T-helper 2 cell treated with Interferon-gamma antibody and Interleukin-4, amounts not matched to agents 5 μg/mL and 100 μg/mL, for 36 hours (primary cell): Measurements from ENCODE around the gene OSCP1.
"Not testable (repeated sequence)": the region's sequence is repeated elsewhere in the genome, so short reads cannot be mapped to it uniquely, and the experiment has no call there.

Experiments used
- DNase-seq: peaks from one replicate; pipeline ENCODE4 v3.0.0; 2021; ENCODE audit warnings: low spot score
- H3K27ac Mint-ChIP-seq: one replicate; pipeline ENCODE4 v1.8.0; 2021; ENCODE audit warnings: mild to moderate bottlenecking, mixed read lengths
- H3K27me3 Mint-ChIP-seq: one replicate; pipeline ENCODE4 v1.8.0; 2021; ENCODE audit warnings: low read depth, mixed read lengths
- H3K36me3 Mint-ChIP-seq: one replicate; pipeline ENCODE4 v1.8.0; 2021; ENCODE audit warnings: low read depth, mixed read lengths
- H3K4me1 Mint-ChIP-seq: one replicate; pipeline ENCODE4 v1.8.0; 2021; ENCODE audit warnings: low read depth, mixed read lengths
- H3K4me3 Mint-ChIP-seq: one replicate; pipeline ENCODE4 v1.8.0; 2022; ENCODE audit warnings: mild to moderate bottlenecking, moderate library complexity, mixed read lengths
- H3K9me3 Mint-ChIP-seq: one replicate; pipeline ENCODE4 v1.8.0; 2021; ENCODE audit warnings: mixed read lengths

The OSCP1 gene

DNA sequence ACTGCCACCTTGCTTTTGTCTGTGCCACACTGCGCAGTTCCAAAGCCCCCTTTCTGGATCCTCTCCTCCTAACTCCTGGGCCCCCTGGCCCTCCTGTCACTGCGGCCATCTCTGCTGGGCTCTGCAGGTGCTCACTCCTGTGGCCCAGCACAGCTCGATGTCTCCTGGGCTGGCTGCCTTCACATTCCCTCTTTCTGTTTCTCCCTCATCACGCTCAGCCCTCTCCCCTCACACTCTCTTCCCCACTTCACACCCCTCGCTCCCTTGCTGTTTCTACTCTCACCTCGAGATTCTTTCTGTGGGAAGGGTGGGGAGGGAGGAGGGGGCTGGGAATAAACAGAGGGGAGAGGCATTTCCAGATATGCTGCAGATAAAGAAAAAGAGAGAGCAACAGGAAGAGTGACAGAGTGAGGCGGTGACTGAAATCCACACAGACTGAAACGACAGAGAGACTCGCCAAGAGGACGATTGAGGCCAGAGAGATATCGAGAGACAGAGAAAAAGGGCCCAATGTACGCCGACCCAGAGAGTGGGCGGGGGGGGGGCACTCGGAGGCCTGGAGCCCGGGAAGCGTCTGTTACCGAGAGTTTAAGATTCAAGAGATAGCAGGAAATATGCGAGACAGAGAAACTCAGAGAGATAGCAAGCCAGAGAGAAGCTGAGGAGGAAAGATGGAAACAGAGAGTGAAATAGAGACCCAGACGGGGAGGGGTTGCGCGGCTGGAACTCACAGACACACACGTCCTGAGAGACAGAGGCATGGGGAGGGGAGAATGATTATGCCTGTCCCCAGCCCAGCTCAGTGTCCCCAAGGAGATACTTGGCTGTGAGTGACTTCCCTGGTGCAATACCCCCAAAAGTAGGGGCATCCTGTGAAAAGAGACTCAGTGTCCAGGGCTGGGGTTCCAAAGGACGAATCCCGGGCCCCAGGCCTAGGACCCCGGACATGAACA is 31.8 kb upstream of the OSCP1 start:
- peak overlapping the region; percentile 70 for H3K4me3 Mint-ChIP-seq
- H3K27me3 Mint-ChIP-seq = peaks cover 6% of the 10 kb centered on the region
- no peaks in the 10 kb centered on the region for H3K9me3 Mint-ChIP-seq
- H3K4me1 Mint-ChIP-seq = peaks cover 14% of the 10 kb centered on the region
- H3K27ac Mint-ChIP-seq = peak overlapping the region; percentile 69
- H3K36me3 Mint-ChIP-seq = no peaks in the 10 kb centered on the region
- no peak for DNase-seq

DNA sequence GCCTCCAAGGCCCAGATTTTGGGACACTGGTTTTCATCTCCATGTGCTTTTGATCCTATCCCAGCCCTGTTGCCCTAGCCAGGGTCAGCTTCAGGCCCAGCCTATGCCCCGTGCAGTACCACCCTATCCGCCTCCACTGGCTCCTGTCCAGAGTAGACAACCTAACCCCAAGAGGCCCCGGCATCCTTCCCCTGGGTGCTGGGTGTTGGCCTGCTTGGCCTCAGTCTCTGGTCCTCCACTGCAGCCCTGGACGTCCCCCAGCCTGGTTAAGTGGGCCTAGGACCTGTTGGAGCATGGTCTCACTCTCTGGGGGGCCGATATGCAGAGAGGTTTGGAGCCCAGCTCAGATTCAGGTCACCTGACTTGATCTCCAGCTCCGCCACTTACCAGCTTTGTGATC is 30.8 kb upstream of the OSCP1 start:
- H3K36me3 Mint-ChIP-seq = no peaks in the 10 kb centered on the region
- H3K4me1 Mint-ChIP-seq = peaks cover 14% of the 10 kb centered on the region
- no peak overlapping the region for H3K4me3 Mint-ChIP-seq
- DNase-seq = no peak
- peaks cover 6% of the 10 kb centered on the region for H3K27me3 Mint-ChIP-seq
- H3K27ac Mint-ChIP-seq = no peak overlapping the region
- no peaks in the 10 kb centered on the region for H3K9me3 Mint-ChIP-seq

DNA sequence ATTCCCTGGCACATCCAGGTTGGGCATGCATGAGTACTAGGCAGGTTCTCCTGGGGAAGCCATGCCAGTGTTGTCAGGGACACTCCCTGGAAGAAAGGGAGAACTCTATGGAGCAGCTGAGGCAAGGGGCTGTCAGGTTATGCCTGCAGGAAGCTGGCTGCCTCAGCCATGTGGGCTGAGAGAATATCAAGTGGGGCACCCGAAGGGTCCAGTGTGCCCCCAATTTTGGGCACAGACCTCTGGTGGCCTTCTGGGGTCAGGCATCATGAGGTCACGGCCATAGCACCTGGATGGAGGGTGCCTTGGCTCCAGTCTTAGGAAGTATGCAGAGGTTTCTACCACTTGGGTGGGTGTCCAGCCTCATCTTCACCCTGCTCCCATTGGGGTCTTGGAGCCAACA is 29.9 kb upstream of the OSCP1 start:
- H3K9me3 Mint-ChIP-seq = no peaks in the 10 kb centered on the region
- no peaks in the 10 kb centered on the region for H3K27me3 Mint-ChIP-seq
- no peak for DNase-seq
- peaks cover 14% of the 10 kb centered on the region for H3K4me1 Mint-ChIP-seq
- no peak overlapping the region for H3K27ac Mint-ChIP-seq
- H3K36me3 Mint-ChIP-seq = no peaks in the 10 kb centered on the region
- no peak overlapping the region for H3K4me3 Mint-ChIP-seq

DNA sequence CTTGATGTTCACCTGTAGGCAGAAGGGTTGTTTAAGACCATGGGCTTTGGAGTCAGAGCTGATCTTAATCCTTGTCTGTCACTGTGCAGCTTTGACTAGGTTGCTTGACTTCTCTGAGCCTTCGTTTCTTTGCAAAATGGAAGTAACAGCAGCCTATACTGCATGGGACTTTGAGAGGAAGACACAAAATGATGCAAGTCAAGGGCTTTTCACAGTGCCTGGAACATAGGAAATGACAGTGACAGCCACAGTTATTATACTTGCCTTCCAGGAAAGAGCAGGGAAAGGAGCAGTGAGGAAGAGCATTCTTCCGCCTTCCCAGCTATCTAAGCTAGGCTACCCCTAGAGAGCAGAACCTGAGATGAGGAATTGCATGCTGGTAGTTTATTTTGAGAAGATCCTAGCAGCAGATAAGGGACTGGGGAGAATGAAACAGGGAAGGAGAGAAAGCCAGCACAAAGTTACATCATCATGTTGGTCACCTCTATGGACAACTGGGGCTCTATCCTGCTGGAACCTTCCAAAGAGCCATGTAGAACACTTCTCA is 29.3 kb upstream of the OSCP1 start:
- no peak overlapping the region for H3K4me3 Mint-ChIP-seq

GRCh38 chr1:36477615-36478014 is 27.4 kb upstream of the OSCP1 start:
- not testable (repeated sequence) for H3K27ac Mint-ChIP-seq, H3K9me3 Mint-ChIP-seq, H3K36me3 Mint-ChIP-seq, H3K27me3 Mint-ChIP-seq, H3K4me3 Mint-ChIP-seq, DNase-seq
- peaks cover 29% of the 10 kb centered on the region for H3K4me1 Mint-ChIP-seq

More for the DNA sequence above, 29.3 kb upstream of the OSCP1 start:
- peaks cover 16% of the 10 kb centered on the region for H3K4me1 Mint-ChIP-seq
- no peaks in the 10 kb centered on the region for H3K27me3 Mint-ChIP-seq
- H3K9me3 Mint-ChIP-seq = no peaks in the 10 kb centered on the region
- no peak for DNase-seq
- H3K36me3 Mint-ChIP-seq = no peaks in the 10 kb centered on the region
- no peak overlapping the region for H3K27ac Mint-ChIP-seq

DNA sequence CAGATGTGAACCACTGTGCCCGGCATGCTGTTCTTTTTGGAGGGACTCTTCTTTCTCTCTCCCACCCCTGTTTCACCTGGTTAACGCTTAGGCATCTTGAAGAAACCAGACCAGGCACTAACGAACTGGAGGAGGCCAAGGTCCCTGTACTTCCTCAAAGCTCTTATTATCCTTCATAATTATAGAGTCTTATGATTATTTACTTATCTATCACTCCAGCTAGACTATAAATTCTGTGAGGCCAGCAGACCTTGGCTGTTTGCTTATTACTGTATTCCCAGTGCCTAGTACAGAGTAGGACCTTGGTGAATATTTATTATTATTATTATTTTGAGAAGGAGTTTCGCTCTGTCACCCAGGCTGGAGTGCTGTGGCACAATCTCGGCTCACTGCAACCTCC is 26.7 kb upstream of the OSCP1 start:
- Mint-ChIP-seq H3K27me3 (no peaks in the 10 kb centered on the region), H3K27ac (no peak overlapping the region), H3K9me3 (no peaks in the 10 kb centered on the region), H3K4me3 (no peak overlapping the region), H3K36me3 (no peaks in the 10 kb centered on the region), H3K4me1 (peaks cover 25% of the 10 kb centered on the region)
- DNase-seq = no peak

DNA sequence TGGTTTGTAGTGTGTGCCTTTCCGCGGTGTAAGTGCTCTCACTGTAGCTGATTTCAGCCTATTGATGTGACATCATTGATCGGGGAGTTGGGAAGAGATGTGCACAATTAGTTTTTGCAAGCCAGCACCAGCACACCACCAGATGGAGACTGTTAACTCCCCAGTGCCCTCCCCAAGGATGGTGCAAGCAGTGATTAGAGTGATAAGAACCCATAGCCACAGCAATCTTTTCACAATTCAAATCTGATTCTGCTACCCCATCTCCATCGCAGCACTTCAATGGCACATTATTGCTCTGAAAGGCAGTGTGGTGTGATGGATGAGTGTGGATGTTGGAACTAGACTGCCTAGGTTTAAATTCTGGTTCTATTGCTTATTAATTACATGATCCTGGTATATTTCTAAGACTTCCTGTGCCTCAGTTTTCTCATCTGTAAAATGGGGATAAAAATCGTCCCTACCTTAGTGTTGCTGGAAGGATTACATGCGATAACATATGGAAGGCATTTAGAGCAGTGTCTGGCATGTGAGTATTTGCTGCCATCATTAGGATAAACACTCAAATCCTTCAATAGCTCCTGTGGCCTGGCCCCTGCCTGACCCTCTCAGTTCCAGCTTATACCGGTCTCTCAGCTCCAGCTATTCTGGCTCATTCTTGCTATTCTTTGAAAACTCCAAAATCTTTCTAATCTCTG is 25.8 kb upstream of the OSCP1 start:
- Mint-ChIP-seq H3K27me3 (no peaks in the 10 kb centered on the region), H3K27ac (no peak overlapping the region), H3K4me1 (peaks cover 22% of the 10 kb centered on the region), H3K9me3 (no peaks in the 10 kb centered on the region), H3K36me3 (no peaks in the 10 kb centered on the region), H3K4me3 (no peak overlapping the region)
- no peak for DNase-seq

GRCh38 chr1:36475341-36475740 is 25.1 kb upstream of the OSCP1 start:
- H3K36me3 Mint-ChIP-seq = no peaks in the 10 kb centered on the region
- H3K9me3 Mint-ChIP-seq = no peaks in the 10 kb centered on the region
- peaks cover 22% of the 10 kb centered on the region for H3K4me1 Mint-ChIP-seq
- no peak overlapping the region for H3K27ac Mint-ChIP-seq
- H3K4me3 Mint-ChIP-seq = no peak overlapping the region
- no peaks in the 10 kb centered on the region for H3K27me3 Mint-ChIP-seq
- no peak for DNase-seq

DNA sequence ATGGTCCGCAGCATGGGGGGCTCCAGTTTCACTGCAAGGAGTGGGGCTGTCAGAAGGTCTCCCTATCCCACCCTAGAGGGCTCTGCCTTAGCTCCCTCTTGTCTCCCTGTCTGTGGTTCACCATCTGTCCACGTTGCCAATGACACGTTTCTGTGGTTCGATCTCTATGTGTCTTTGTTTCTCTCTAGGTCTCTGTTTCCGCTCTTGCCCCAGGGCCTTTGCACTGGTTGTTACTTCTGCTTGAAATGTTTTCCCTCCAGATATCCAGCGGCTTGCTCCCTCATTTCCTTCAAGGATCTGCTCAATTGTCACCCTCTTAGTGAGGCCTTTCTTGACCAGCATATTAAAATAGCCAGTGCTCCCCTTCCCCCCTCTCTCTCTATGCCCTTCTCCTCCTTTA is 22.4 kb upstream of the OSCP1 start:
- no peaks in the 10 kb centered on the region for H3K27me3 Mint-ChIP-seq
- no peak overlapping the region for H3K27ac Mint-ChIP-seq
- no peaks in the 10 kb centered on the region for H3K36me3 Mint-ChIP-seq
- H3K4me1 Mint-ChIP-seq = peaks cover 15% of the 10 kb centered on the region
- no peaks in the 10 kb centered on the region for H3K9me3 Mint-ChIP-seq
- DNase-seq = no peak
- H3K4me3 Mint-ChIP-seq = no peak overlapping the region

DNA sequence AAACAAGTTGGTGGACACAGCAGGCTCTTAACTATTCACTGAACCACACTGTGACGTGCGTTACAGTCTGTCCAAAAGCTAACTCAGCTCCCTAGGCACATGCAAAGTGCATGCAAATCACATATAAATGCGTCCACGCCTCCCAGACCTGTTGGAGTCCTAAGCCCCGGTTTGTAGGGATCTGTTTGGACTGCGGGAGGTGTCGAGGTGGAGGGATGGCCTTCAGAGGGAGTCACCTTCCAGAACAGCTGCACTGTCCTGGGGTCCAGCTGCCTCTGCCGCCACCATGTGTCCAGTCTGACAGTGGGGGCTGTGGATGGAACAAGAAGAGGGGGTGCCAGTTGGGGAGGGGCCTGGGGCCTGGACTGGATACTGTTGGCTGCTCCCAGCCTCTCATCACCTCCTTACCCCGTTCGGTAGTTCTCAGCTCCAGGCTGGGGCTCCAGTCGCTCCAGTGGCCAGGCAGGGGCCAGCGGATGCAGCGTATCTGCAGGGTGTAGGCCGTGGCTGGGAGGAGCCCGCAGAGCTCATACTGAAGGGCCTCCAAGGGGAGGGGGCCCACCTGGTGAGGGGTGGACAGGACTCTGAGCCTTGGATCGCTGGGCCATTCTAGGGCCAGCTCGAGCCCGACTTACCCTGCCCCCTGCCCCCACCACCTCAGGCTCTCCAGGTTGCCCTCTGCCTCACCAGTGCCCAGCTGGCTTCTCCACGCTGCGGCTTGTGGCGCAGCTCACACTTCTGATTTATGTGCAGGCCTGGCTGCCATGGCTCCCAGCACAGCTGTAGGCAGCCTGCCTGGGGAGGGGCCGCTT is 21.8 kb upstream of the OSCP1 start:
- no peak overlapping the region for H3K4me3 Mint-ChIP-seq
- no peaks in the 10 kb centered on the region for H3K27me3 Mint-ChIP-seq
- peaks cover 15% of the 10 kb centered on the region for H3K4me1 Mint-ChIP-seq
- H3K27ac Mint-ChIP-seq = no peak overlapping the region
- H3K36me3 Mint-ChIP-seq = no peaks in the 10 kb centered on the region
- no peak for DNase-seq
- H3K9me3 Mint-ChIP-seq = no peaks in the 10 kb centered on the region

DNA sequence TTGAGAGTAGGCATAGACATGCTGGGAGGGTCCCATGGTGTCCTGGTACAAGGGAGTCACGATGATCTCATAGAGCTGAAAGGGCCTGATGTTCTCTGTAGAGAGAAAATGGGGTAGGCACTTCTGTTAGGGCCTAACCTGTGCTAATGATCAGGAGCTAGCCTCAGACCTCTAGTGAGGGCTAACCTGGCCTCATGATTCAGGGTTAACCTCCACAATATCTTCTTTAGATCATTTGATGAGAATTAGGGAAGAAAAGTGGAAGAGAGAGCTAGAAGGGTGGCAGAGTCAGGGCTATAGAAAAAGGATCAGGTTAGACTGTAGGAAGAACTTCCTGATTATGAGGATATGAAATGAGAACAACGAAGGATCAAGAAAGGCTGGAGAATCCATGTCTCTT is 18.9 kb upstream of the OSCP1 start:
- H3K27me3 Mint-ChIP-seq = no peaks in the 10 kb centered on the region
- H3K4me3 Mint-ChIP-seq = no peak overlapping the region
- no peaks in the 10 kb centered on the region for H3K36me3 Mint-ChIP-seq
- no peaks in the 10 kb centered on the region for H3K9me3 Mint-ChIP-seq
- H3K27ac Mint-ChIP-seq = no peak overlapping the region
- DNase-seq = no peak
- peaks cover 20% of the 10 kb centered on the region for H3K4me1 Mint-ChIP-seq

- DNase-seq = no peak
- Mint-ChIP-seq H3K27me3 (no peaks in the 10 kb centered on the region), H3K27ac (no peak overlapping the region), H3K36me3 (peaks cover 5% of the 10 kb centered on the region), H3K9me3 (no peaks in the 10 kb centered on the region), H3K4me3 (no peak overlapping the region), H3K4me1 (peaks cover 13% of the 10 kb centered on the region)
These were observed 17.6 kb upstream of the OSCP1 start for GRCh38 chr1:36467700-36468455.

DNA sequence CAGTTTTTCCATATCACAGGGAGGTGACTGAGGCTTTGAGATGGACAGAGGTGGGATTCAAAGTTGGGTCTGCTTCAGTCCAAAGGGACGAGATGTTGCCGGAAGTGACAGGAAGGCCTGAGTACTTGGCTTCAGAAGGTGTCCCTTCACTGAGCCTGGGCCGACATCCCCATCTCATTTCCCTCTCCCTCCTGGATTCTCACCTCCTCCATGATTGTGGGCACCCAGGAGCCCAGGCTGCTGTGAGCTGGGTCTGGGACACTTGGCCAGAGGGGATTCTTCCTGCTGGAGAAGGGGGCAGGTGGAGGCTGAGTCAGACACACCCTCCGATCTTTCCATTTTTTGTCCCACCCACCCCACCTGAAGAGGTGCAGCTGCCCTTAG is 16.8 kb upstream of the OSCP1 start:
- DNase-seq = no peak
- peaks cover 10% of the 10 kb centered on the region for H3K36me3 Mint-ChIP-seq
- peaks cover 17% of the 10 kb centered on the region for H3K4me1 Mint-ChIP-seq
- no peaks in the 10 kb centered on the region for H3K9me3 Mint-ChIP-seq
- H3K27ac Mint-ChIP-seq = no peak overlapping the region
- H3K27me3 Mint-ChIP-seq = no peaks in the 10 kb centered on the region
- H3K4me3 Mint-ChIP-seq = no peak overlapping the region
